Measurements from ENCODE around the gene ZCCHC4.

- TF ChIP-seq POLR2AphosphoS5 (IDR thresholded peaks at IDR 0.05; ENCODE audit: low read depth, low read length): no peak
- TF ChIP-seq FOXP2 (optimal IDR thresholded peaks at IDR 0.05; ENCODE audit: borderline replicate concordance, extremely low read depth, extremely low read length, insufficient read depth): no peak
- no peak for TF ChIP-seq REST (IDR thresholded peaks at IDR 0.05; ENCODE audit: insufficient read depth in 1 of 2, low read depth in 2 of 2, low read length in 2 of 2)
- TF ChIP-seq TAF1 (IDR thresholded peaks at IDR 0.05; ENCODE audit: borderline replicate concordance, insufficient read depth, low read length): no peak
- TF ChIP-seq SIN3A (IDR thresholded peaks at IDR 0.05; ENCODE audit: borderline replicate concordance, insufficient read depth, low read length): no peak
Observed at GRCh38 chr4:25367877-25368276, 55.3 kb downstream of the ZCCHC4 start.
